Heart right ventricle (tissue), 16 donors: ENCODE data around the gene CCL3. TPM values are rescaled to one million over a fixed set of nuclear protein-coding genes. Genes with fewer than 3 reads are reported as not detected.
"Not testable (repeated sequence)": the region's sequence is repeated elsewhere in the genome, so short reads cannot be mapped to it uniquely, and the experiment has no call there.

Source experiments
- ATAC-seq, 8 donors: fragments of 200-7000 bp; cut with Tn5 transposase; one replicate each; pipeline ENCODE4 v1.9.1; 2020; ENCODE audit warnings: mild to moderate bottlenecking in 8 of 8, moderate library complexity in 8 of 8, moderate number of reproducible peaks in 1 of 8
- DNase-seq, 2 donors: peaks; one replicate each; pipeline ENCODE4 v3.0.0-alpha.2; 2020
- H3K27ac ChIP-seq, 10 donors: fragments of 200-600 bp; sonication (generic) in 2 of 10; one replicate each; pipeline versions ENCODE4 v1.5.0 to v1.8.0; 2020 to 2022; ENCODE audit warnings: mild to moderate bottlenecking in 3 of 10
- H3K27me3 ChIP-seq, 7 donors: fragments of 200-600 bp; one replicate each; pipeline ENCODE4 v1.8.0; 2021 to 2022; ENCODE audit warnings: mild to moderate bottlenecking in 2 of 7
- H3K36me3 ChIP-seq, 9 donors: fragments of 200-600 bp; sonication (generic) in 1 of 9; one replicate each; pipeline versions ENCODE4 v1.5.0 to v1.8.0; 2020 to 2022; ENCODE audit warnings: mild to moderate bottlenecking in 2 of 9
- H3K4me1 ChIP-seq, 9 donors: fragments of 200-600 bp; sonication (generic) in 1 of 9; one replicate each; pipeline versions ENCODE4 v1.5.0 to v1.8.0; 2020 to 2022; ENCODE audit warnings: mild to moderate bottlenecking in 4 of 9
- H3K4me3 ChIP-seq, 10 donors: fragments of 200-600 bp; sonication (generic) in 2 of 10; one replicate each; pipeline versions ENCODE4 v1.5.0 to v1.8.0; 2020 to 2022; ENCODE audit warnings: mild to moderate bottlenecking in 7 of 10, moderate library complexity in 2 of 10
- H3K9me3 ChIP-seq, 11 donors: fragments of 200-600 bp in 10 of 11; sonication (generic) in 2 of 11; one replicate each; pipeline versions ENCODE4 v1.5.0 to v1.8.0; 2013 to 2022; ENCODE audit warnings: mild to moderate bottlenecking in 2 of 11, control low read depth in 1 of 11, moderate library complexity in 1 of 11
- CTCF ChIP-seq, 9 donors: fragments of 200-600 bp; sonication (generic) in 2 of 9; IDR thresholded peaks; one replicate each; pipeline versions ENCODE4 v1.5.0 to v1.8.0; 2021 to 2022; ENCODE audit warnings: antibody characterized with exemption in 9 of 9, mild to moderate bottlenecking in 5 of 9, moderate library complexity in 1 of 9
- WGBS, 2 donors: extraction: QIAGEN DNeasy Blood & Tissue Kit; methylation state at CpG; one replicate each; pipeline ENCODE4 v1.1.7; 2013; ENCODE audit warnings: inconsistent platforms in 1 of 2; 5-methylcytosine and 5-hydroxymethylcytosine counted together
- intact Hi-C, 10 donors: fragments of 100-400 bp; cut with DNase I; formaldehyde crosslinking; loops; one replicate each; pipeline versions ENCODE4 v1.11.1 to v1.14.2; 2022
- polyA plus RNA-seq, 2 donors: library from polyadenylated mRNA; stranded (reverse); fragments of 200-250 nt; gene quantifications; one replicate each; pipeline ENCODE4 v1.2.3, GENCODE V29; 2013
- total RNA-seq, 10 donors: library from RNA; stranded (reverse); fragmentation: NEBNext Ultra II Directional in 3 of 10; extraction: Animal tissue kit (Norgen Biotek cat#: 25700) in 3 of 10; gene quantifications; one replicate each; pipeline versions ENCODE4 v1.2.1 to v1.2.4, GENCODE V29; 2021 to 2023
- donor health status: Arrhythmogenic right ventricular cardiomyopathy.
- donor health status: ischemic (EF 13 %, LVEDD 7.1; RV severe dilation, severe dysfunction).
- donor health status: healthy with polysubstance abuse.
- donor health status: DM: no; HTN: yes; CAD: no.
- donor health status: DM: no; HTN: no; CAD: no.
- donor health status: ischemic (EF 25% LVEDD 6.9; RV normal size, moderate dysfunction).
- donor health status: ischemic (EF 25% LVEDD 5.7; RV mildly dilated, moderate dysfunction).
- donor health status: healthy.
- donor health status: DM: yes; HTN: yes; CAD: no.
- donor health status: Ischemic cardiomyopathy.
- donor health status: ischemic (EF 35%, LVEDD 5.7; RV mildly dilated, moderate dysfunction).
- donor health status: nonischemic (EF 11% LVEDD 7.7; RV severe dilation, severe dysfunction).
- donor health status: DM: yes; HTN: yes; CAD: no.
- donor health status: PGD.
- donor health status: ischemic (EF 29% LVEDD 5.4; RV normal size, mild dysfunction).
- donor health status: nonischemic (EF 23%, LVEDD 6.1; RV moderate dilation, normal function).

Gene CCL3
- total and polyA plus RNA-seq, 12 donors, result 0.24 to 12.3 (median 0.68) TPM; not detected in 4

GRCh38 chr17:36120221-36120620, 30.3 kb upstream of the CCL3 start:
- no peak overlapping the region for H3K4me3 ChIP-seq
- 71 to 73% methylated on average over 3 of the region's 3 CpGs for WGBS, 2 donors
- ATAC-seq (no peak), DNase-seq (no peak)
- no peak overlapping the region for H3K27ac ChIP-seq
- H3K27me3 ChIP-seq, result no peaks in the 10 kb centered on the region
- H3K36me3 ChIP-seq, result no peaks in the 10 kb centered on the region
- intact Hi-C loops, result no loop called here
- peaks cover 0 to 8% (median 6%) of the 10 kb centered on the region in 11 donors for H3K9me3 ChIP-seq
- no peak for TF ChIP-seq CTCF (IDR thresholded peaks at IDR 0.05)
- no peaks in the 10 kb centered on the region for H3K4me1 ChIP-seq

- DNase-seq (no peak), ATAC-seq (peak in 1 of 8 donors; percentile 43)
- H3K36me3 ChIP-seq, result no peaks in the 10 kb centered on the region
- TF ChIP-seq CTCF (IDR thresholded peaks at IDR 0.05), result no peak
- 87 to 89% methylated on average over 12 of the region's 12 CpGs for WGBS, 2 donors
- intact Hi-C loops, result loop anchor here in 3 of 10 donors (10.0 kb wide), 2 partner anchors 64 to 66 kb away; no protein-coding TSS in a partner anchor
- H3K27ac ChIP-seq, result no peak overlapping the region
- no peaks in the 10 kb centered on the region for H3K4me1 ChIP-seq
- no peaks in the 10 kb centered on the region for H3K9me3 ChIP-seq
- no peak overlapping the region for H3K4me3 ChIP-seq
- H3K27me3 ChIP-seq, result no peaks in the 10 kb centered on the region
Measured at GRCh38 chr17:36118477-36119353, 28.8 kb upstream of the CCL3 start.

GRCh38 chr17:36117505-36118382, 27.8 kb upstream of the CCL3 start:
- intact Hi-C loops, result loop anchor here in 3 of 10 donors (10.0 kb wide), 2 partner anchors 63 to 67 kb away; no protein-coding TSS in a partner anchor
- no peaks in the 10 kb centered on the region for H3K27me3 ChIP-seq
- 38 to 41% methylated on average over 5 of the region's 5 CpGs for WGBS, 2 donors

GRCh38 chr17:36115649-36115977, 25.7 kb upstream of the CCL3 start:
- not testable (repeated sequence) for H3K27me3 ChIP-seq, H3K4me3 ChIP-seq, H3K9me3 ChIP-seq, DNase-seq, H3K4me1 ChIP-seq, H3K27ac ChIP-seq, ATAC-seq, H3K36me3 ChIP-seq
- intact Hi-C loops, result loop anchor here in 3 of 10 donors (10.0 kb wide), 2 partner anchors 61 to 69 kb away; no protein-coding TSS in a partner anchor

More at GRCh38 chr17:36117505-36118382, 27.8 kb upstream of the CCL3 start:
- ATAC-seq, result peak in 1 of 8 donors; percentile 20
- no peaks in the 10 kb centered on the region for H3K36me3 ChIP-seq
- no peaks in the 10 kb centered on the region for H3K9me3 ChIP-seq
- H3K4me1 ChIP-seq, result no peaks in the 10 kb centered on the region
- H3K4me3 ChIP-seq, result no peak overlapping the region
- H3K27ac ChIP-seq, result no peak overlapping the region
- no peak for DNase-seq
- TF ChIP-seq CTCF (IDR thresholded peaks at IDR 0.05), result no peak

- not testable (repeated sequence) for H3K27ac ChIP-seq, H3K36me3 ChIP-seq, H3K4me3 ChIP-seq, DNase-seq, H3K27me3 ChIP-seq, H3K4me1 ChIP-seq, H3K9me3 ChIP-seq, ATAC-seq
- intact Hi-C loops, result loop anchor here in 3 of 10 donors (10.0 kb wide), 2 partner anchors 60 to 70 kb away; no protein-coding TSS in a partner anchor
- 81 to 86% methylated on average over 5 of the region's 5 CpGs for WGBS, 2 donors
Measured at GRCh38 chr17:36114971-36115648, 25.2 kb upstream of the CCL3 start.

GRCh38 chr17:36113131-36113530, 23.2 kb upstream of the CCL3 start:
- H3K27me3 ChIP-seq, result peaks cover 0 to 10% (median 0%) of the 10 kb centered on the region in 7 donors
- intact Hi-C loops, result loop anchor here in 3 of 10 donors (10.0 kb wide), 2 partner anchors 58 to 72 kb away; no protein-coding TSS in a partner anchor
- not testable (repeated sequence) for H3K9me3 ChIP-seq, ATAC-seq, DNase-seq, H3K27ac ChIP-seq, H3K4me3 ChIP-seq, H3K4me1 ChIP-seq, H3K36me3 ChIP-seq
- WGBS, 2 donors, result 76 to 78% methylated on average over 1 of the region's 1 CpG
